Measurements from ENCODE around the gene RTN3.
A peak's percentile ranks its signal among the peaks of the same experiment; 100 is the strongest.
"Not testable (repeated sequence)": the region's sequence is repeated elsewhere in the genome, so short reads cannot be mapped to it uniquely, and the experiment has no call there.

The RTN3 gene

GRCh38 chr11:63681321-63682065 lies at the start of gene RTN3:
Gene RTN3, plus strand, starts transcription at chr11:63681500. Its CDS starts 137 bp downstream, at chr11:63681637.
- TF ChIP-seq CTCF (IDR thresholded peaks at IDR 0.05; ENCODE audit: borderline replicate concordance, insufficient read depth, low read depth, low read length), result no peak
- H3K4me3 ChIP-seq (ENCODE audit: low read depth, low read length), result peak within 1 kb of the TSS; percentile 73

GRCh38 chr11:63635762-63636465 lies 45.4 kb upstream of the RTN3 start:
- no peak overlapping the region for H3K4me3 ChIP-seq (ENCODE audit: low read depth, low read length)

GRCh38 chr11:63638436-63638835 lies 42.9 kb upstream of the RTN3 start:
- not testable (repeated sequence) for H3K4me3 ChIP-seq (ENCODE audit: low read depth, low read length)

More at GRCh38 chr11:63635762-63636465, 45.4 kb upstream of the RTN3 start:
- TF ChIP-seq CTCF (IDR thresholded peaks at IDR 0.05; ENCODE audit: borderline replicate concordance, insufficient read depth, low read depth, low read length), result peak; percentile 68

GRCh38 chr11:63639199-63639832 lies 42.0 kb upstream of the RTN3 start:
- no peak overlapping the region for H3K4me3 ChIP-seq (ENCODE audit: low read depth, low read length)
- TF ChIP-seq CTCF (IDR thresholded peaks at IDR 0.05; ENCODE audit: borderline replicate concordance, insufficient read depth, low read depth, low read length), result 0 out of 2 replicates have a peak, but pooled peaks have one; percentile 5

- TF ChIP-seq CTCF (IDR thresholded peaks at IDR 0.05; ENCODE audit: borderline replicate concordance, insufficient read depth, low read depth, low read length), result no peak
- H3K4me3 ChIP-seq (ENCODE audit: low read depth, low read length), result no peak overlapping the region
Measured at GRCh38 chr11:63641727-63642126, 39.6 kb upstream of the RTN3 start.

GRCh38 chr11:63643205-63643604 lies 38.1 kb upstream of the RTN3 start:
- TF ChIP-seq CTCF (IDR thresholded peaks at IDR 0.05; ENCODE audit: borderline replicate concordance, insufficient read depth, low read depth, low read length), result no peak
- no peak overlapping the region for H3K4me3 ChIP-seq (ENCODE audit: low read depth, low read length)

GRCh38 chr11:63652671-63653070 lies 28.6 kb upstream of the RTN3 start:
- no peak overlapping the region for H3K4me3 ChIP-seq (ENCODE audit: low read depth, low read length)
- TF ChIP-seq CTCF (IDR thresholded peaks at IDR 0.05; ENCODE audit: borderline replicate concordance, insufficient read depth, low read depth, low read length), result no peak
